Endometrial microvascular endothelial cells (primary cell): ENCODE results near the gene ITPKB. TPM values are rescaled to one million over a fixed set of nuclear protein-coding genes. Genes with fewer than 3 reads are reported as not detected.

Experiments used
- in situ Hi-C: cut with HindIII; loops from 2 replicates; pipeline ENCODE4 v1.10.0; 2017; ENCODE audit warnings: low sequenced_read_pairs, low pct_unique_long_range_greater_than_20kb; ENCODE audit errors: inconsistent ontology term
- total RNA-seq: library from RNA; depleted of rRNA; stranded (reverse); fragments of >200 nt; gene quantifications from one replicate; pipeline ENCODE4 v1.2.3, GENCODE V29; 2015; ENCODE audit errors: inconsistent ontology term

The ITPKB gene
- total RNA-seq, 1 donor from 2014 or later, result 16.2 TPM

DNA sequence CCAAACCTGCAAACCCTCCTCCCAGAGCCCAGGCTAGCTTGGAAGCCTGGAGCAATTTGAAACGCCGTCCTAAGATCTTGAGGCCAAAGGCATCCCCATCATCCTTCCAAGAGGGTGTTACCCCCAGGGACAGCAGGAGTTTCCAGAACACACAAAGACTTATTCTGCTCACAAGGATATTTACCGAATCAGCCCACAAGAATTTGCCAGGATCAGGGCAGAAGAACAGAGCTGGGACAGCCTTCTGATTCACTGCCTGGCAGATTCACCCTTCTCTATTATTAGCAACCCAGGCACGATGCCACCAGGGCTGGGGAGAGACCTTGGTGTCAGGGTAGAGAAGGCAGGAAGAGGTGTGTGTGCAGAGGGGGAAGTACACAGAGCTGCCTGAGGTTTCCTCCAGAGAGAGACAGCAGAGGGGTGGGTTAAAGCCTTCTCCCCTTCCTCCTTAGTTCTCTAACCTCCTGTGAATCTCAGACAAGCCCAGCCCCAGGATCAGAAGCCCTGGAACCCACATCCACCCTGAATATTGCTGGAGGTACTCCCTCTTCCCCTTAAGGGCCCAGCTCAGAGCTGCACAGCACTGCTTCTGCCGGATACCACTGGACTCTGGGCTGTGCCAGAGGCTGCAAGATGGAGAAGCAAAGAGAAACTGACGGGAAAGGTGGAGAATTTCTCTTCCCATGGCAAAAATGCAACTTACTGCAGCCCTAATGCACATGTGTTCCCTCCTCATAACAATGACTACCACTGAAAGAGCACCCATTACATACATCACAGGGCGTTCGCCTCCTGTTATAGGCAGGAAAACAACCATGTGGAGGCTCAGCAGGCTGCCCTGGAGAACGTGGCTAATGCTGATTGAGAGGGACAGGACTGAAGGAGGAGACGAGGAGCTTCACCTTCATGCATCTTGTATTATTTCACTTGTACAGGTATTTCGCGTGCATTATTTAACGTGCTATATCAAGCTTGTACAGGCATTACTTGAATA, 61.8 kb downstream of the ITPKB start:
- in situ Hi-C loops, result no loop called here

GRCh38 chr1:226676381-226676780, 62.7 kb downstream of the ITPKB start:
- in situ Hi-C loops, result no loop called here

GRCh38 chr1:226675715-226676357, 63.2 kb downstream of the ITPKB start:
- in situ Hi-C loops, result no loop called here

DNA sequence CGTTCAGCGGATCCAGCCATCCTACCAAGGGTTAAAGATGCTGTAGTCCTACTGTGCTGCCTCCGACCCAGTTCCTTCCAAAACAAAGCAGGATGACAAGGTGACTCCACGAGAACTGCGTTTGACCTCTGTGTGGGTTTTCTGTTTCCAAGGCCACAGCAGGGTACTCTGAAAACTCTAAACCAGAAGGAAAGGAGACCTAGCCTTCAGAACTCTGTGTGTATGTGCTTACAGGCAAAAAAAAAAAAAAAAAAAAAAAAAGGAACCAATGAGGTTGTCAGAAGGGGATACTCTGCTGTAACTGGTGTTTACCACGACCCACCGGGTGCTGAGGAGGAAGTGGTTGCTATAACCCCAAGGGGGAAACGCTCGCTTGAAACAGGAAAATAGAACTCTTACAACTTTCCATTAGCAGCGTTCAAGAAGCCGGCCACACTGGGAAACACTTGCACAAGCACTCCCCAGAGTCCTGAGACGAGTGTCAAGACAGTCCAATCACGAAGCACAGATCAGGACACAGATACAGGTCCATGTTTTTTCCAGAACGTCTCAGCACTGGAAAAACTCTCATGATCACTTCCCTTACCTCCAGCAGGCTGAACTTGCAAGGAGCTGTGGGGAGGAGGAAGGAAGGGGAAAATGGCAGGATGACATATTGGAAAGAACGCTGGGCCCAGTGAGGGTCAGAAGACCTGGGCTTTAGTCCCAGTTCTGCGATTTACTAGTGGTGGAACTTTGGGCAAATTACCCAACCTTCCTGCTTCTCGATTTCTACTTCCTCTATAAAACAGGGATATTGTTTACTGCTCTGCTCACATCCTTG, 64.0 kb downstream of the ITPKB start:
- in situ Hi-C loops, result no loop called here

GRCh38 chr1:226672339-226672762, 66.7 kb downstream of the ITPKB start:
- in situ Hi-C loops, result no loop called here

DNA sequence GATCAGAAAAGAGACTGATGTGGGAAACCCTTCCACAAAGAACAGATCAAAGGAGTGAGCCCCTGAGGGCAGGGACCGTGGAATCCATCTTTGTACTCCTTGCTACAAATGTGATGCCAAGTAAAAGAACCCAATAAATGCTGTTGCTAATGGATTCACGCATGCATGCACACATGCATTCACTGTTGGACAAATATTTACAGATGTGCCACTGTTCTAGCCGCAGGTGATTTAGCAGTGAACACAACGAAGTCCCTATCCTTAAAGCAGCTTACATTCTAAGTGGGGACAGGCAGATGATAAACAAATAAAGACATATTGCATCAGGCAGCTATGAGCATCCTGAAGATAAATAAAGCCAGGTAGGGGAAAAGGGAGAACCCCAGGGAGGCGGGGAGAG, 67.8 kb downstream of the ITPKB start:
- in situ Hi-C loops, result no loop called here

GRCh38 chr1:226670073-226670472, 69.0 kb downstream of the ITPKB start:
- in situ Hi-C loops, result no loop called here

DNA sequence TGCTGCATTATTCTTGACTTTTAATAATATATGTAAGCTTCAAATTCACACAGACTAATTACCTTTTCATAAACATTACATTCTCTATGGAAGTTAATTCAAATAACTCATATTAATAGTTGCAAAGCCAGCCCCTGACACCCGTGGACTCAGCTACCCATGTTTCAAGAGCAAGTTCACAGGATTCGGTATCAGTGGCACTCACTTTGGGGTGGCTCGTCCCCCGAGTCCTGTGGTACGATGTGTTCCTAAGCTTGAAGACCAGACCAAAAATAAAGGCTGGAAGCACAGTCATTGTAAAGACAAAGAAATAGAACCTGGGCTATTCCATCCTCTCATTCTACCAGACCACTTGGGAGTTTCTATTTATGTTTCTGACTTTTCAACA, 70.9 kb downstream of the ITPKB start:
- in situ Hi-C loops, result no loop called here

GRCh38 chr1:226666692-226667091, 72.4 kb downstream of the ITPKB start:
- in situ Hi-C loops, result no loop called here

DNA sequence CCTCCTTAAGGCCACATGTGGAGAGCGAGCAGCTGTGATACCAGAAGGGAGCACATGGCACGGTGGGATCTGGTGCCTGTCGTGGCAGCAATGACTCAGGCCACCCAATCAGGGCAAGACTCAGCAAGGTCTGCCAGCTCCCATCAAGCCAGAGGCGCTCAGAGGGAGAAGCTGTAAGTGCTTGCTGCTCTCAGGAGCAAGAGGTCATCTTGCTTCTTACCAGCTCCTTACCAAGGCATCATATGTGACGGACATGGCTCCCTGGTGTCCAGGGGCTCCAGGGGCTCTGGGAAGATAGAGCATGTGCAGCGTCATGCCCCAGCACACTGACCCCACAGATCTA, 72.9 kb downstream of the ITPKB start:
- in situ Hi-C loops, result no loop called here

DNA sequence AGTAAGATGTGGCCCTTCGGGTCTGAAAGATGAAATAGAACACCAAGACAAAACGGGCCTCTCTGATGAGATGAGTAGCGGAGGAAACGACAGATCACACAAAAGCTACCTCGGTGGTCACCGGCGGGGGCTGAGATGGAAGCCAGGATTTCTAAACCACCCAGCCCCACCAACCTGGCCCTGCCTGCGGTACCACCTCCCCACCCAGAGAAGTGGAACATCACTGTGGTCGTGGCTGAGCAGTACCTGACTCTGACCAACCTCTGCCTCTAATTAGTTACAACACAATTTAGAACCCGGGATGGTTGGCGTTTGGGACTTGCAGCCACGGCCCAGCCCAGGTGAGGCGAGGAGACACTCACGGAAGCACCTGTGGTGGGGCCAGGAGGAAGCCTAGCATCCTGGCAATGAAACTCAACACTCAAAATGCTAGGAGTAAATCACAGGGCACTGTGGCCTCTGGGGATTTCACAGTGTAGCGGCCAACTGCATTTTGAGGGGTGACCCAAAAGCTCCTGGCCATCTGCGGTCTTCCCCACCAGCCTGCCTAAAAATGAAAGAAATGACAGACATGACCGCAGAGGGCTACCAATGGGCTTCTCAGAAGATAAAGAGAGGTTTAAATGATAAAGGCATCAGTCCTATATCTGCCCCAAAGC, 73.4 kb downstream of the ITPKB start:
- in situ Hi-C loops, result no loop called here

GRCh38 chr1:226664413-226665101, 74.5 kb downstream of the ITPKB start:
- in situ Hi-C loops, result no loop called here

- in situ Hi-C loops, result no loop called here
Measured at GRCh38 chr1:226663327-226663704, 75.8 kb downstream of the ITPKB start.

GRCh38 chr1:226662642-226663326, 76.3 kb downstream of the ITPKB start:
- in situ Hi-C loops, result no loop called here

DNA sequence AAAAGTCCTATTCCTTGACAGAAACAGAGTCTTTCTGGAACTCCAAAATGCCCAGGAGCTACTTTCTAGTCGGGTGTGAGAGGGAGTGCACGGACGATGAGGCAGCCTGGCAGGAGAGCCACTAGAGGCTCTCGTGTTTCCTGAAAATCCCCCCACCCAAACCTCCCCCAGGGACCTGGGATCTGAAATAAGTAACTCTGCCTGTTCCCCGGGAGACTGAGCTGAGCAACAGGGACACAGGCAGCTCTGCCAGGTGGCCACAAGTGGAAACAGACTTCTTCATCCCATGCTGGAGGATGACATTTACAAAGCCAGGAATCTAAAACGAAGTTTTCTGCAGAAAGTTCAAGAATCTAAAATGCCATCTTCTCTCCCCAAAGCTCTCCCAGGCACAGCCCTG, 77.1 kb downstream of the ITPKB start:
- in situ Hi-C loops, result no loop called here

- in situ Hi-C loops, result no loop called here
Measured at GRCh38 chr1:226661271-226661670, 77.8 kb downstream of the ITPKB start.

- in situ Hi-C loops, result no loop called here
Measured at GRCh38 chr1:226660410-226661182, 78.5 kb downstream of the ITPKB start.
